Erythroblast (primary cell): ENCODE data around the gene XYLT1.

Experiments used
- GATA1 ChIP-seq: IDR thresholded peaks from 2 replicates; pipeline ENCODE4 v1.6.1; 2011; ENCODE audit warnings: low read depth, mild to moderate bottlenecking, control low read depth, low read length, moderate library complexity
- POLR2A ChIP-seq: IDR thresholded peaks from 2 replicates; pipeline ENCODE4 v1.6.1; 2011; ENCODE audit warnings: mild to moderate bottlenecking, low read length

GRCh38 chr16:17224879-17225281 is 245.9 kb downstream of the XYLT1 start:
- TF ChIP-seq POLR2A: no peak
- TF ChIP-seq GATA1: no peak
